Kidney capillary endothelial cell (primary cell): ENCODE results near the gene CACNA2D3.
"Not testable (repeated sequence)": the region's sequence is repeated elsewhere in the genome, so short reads cannot be mapped to it uniquely, and the experiment has no call there.

Experiments
- DNase-seq: peaks from one replicate; pipeline ENCODE4 v3.0.0-alpha.2; 2018; ENCODE audit warnings: low spot score

Gene CACNA2D3

DNA sequence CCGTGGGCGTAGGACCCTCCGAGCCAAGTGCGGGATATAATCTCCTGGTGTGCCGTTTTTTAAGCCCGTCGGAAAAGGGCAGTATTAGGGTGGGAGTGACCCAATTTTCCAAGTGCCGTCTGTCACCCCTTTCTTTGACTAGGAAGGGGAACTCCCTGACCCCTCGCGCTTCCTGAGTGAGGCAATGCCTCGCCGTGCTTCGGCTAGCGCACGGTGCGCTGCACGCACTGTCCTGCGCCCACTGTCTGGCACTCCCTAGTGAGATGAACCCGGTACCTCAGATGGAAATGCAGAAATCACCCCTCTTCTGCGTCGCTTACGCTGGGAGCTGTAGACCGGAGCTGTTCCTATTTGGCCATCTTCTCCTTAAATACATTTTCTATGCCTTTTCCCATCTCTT, 342.2 kb downstream of the CACNA2D3 start:
- not testable (repeated sequence) for DNase-seq

DNA sequence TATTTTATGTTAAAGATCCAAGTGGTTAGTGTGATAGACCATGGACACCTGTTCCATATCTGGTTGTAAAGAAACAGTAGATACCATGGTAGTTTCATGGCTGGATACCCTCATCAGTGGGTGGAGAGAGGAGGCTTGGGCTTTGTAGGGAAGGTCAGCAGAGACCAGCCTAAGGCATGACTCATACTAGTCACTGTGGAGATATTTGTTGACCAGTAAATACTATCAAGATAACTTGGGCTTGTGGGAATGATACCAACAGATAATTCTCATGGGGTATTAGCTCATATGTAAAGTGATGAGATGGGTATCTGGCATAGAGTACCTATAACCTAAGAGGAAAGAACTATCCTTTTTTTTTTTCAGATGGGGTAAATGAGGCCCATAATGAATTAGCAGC, 354.5 kb downstream of the CACNA2D3 start:
- DNase-seq = no peak

DNA sequence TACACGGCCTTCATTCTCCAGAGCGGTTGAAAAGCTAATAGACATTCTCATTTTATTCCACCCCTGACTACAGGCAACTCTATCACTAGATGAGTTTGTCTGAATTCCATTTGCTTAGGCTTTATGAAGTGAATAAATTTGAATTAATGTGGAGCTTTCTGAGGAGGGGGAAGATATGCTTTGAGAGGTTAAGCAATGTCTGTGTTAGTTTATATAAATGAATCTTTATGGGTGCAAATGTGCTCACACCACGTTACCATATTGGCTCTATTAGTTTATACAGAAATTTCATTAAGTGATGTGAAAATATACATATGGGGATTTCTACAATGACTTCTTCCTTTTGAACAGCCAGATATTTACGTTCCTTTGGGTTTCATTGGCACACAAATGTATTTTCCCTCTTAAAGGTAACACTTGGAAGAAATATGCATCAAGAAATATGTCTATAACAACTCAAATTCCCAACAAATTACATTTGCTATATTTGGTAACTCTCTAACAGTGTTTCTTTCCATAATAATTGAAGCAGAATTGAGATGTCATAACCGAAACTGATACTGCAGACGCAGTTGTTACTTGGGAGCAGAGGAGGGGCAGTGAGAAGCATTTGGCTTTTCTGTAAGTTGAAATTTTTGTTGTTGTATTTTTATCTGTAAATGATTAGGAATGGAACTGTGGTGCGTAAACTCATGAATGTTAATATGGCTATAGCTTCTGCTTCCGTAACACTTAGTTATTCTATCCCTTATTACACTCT, 359.4 kb downstream of the CACNA2D3 start:
- DNase-seq = no peak

DNA sequence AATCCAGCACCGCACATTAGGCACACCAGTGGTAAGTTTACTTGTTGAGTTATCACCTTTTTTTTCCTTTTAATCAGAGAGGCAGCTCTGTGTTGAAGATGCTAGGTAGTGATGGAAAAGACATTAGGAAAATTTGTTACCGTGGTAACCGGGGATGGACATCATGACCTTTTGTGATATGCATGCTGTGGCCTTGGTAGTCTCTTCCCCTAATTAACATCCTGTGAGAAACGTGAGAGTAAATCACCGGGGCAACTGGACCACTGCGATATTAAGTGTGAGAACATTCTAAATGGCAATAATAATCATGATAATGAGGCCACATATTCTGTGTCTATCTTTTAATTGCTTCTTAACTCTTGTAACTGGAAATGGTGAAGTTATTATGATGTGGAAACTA, 362.0 kb downstream of the CACNA2D3 start:
- no peak for DNase-seq

DNA sequence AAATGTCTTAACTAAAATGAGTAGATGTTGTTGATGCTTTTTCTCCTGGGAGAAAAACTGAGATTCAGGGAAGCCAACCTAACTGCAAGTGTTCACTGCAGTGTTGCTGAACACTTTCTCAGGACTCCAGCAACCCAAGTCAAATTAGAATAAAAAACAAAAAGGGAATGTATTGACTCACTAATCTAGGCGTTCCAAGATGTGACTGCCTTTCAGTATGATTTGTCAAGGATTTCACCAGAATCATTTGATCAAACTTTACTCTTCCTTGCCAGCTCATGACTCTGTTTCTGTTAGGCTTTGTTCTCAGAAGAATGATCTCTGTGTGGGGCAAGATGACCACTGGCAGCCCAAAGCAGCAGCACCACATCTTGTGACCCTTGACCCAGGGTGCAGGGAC, 364.0 kb downstream of the CACNA2D3 start:
- DNase-seq = no peak

DNA sequence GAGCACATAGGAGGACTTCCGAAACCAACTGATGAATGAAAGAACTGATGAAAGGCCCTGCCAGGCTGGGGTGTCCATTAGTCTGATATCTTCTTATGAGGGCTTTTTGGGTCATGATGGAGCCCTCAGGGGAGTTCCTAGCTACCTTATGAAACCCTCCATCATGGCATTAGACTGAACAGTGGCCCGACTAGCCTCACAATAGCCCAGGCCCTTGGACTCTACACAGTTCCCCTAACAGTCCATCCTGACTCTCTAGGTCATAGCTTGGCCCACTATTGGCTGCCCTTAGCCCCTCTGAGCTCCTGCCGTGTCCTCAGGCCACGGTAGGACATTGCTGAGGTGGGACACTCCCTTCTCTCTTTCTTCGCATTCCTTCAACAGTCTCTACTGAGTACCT, 365.9 kb downstream of the CACNA2D3 start:
- DNase-seq = no peak

DNA sequence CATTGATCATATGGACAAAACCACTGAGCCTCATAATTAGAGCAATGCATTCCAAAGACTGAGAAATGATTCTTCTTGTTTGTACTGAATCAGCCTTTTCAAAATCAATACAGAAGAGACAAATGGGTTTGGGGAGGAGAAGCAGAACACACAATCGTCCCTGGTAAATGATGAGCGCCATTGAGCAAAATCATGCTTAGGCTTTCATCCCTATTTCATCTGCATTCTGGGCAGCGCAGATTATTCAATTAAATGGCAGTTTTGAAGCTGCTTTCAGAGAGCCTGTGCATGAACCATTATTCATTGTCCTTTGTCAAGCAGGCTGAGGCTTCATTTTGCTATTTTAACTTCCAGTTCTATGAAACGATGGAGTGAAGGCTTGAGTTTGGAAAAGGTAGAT, 371.9 kb downstream of the CACNA2D3 start:
- DNase-seq = no peak

DNA sequence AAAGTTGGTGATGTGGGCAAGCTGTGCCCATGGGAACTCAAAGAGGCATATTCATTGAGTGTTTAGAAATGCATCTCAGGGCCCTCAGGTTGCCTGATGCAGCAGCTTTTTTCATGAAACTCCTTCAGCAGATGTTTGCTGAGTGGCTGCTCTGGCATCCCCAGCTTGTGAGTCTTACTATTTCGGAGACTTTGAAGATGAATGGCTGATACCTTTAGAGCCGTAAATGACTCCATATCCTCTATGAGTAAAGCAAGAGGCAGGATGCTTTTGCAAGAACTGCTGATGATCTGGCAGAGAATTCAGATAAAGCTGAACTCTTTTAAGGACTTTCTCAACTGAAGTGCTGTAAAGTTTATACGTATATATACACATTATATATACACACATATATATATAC, 384.3 kb downstream of the CACNA2D3 start:
- no peak for DNase-seq

DNA sequence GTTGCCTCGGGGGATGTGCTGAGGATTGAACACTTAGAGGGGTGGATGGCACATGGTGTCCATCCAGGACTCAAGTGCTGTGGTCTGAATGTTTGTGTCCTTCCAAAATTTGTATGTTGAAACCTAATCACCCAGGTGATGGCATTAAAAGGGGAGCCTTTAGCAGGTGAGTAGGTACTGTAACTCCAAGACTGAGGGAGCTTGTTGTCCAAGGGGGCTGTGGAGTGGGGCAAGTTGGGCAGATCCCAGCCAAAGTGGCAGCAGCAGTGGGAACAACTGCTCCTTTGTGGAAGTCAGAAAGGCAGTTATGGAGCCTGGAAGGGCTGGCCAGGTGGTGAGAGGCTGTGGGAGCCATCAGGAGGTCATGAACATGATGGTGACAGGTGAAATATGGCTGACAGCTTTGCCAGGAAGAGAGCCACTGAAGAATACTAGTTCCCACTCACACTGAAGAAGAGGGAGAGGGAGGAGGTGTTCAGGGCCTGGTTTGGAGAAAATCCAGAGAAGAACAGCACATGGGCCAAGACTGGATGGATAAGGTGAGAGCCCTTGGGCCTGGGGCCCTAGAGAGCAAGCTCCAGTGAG, 385.6 kb downstream of the CACNA2D3 start:
- DNase-seq = no peak

DNA sequence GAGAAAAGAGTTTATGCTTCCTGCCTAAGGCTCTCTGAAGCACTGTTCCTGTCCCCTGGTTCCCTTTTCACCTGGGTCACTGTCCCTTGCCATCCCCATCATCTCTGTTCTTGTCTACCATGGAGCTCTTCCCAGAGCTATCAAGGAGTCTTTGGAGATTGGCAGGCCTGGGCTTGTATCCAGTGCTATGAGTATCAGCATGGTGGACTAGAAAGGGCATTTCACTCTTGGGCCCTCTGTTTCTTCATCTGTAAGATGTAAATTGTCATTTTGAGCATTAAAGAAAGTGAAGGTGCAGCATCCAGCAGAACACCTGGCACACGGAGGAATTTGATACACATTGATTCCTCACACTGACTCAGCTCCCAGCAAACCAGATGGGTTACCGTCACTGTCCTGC, 388.2 kb downstream of the CACNA2D3 start:
- DNase-seq = no peak

DNA sequence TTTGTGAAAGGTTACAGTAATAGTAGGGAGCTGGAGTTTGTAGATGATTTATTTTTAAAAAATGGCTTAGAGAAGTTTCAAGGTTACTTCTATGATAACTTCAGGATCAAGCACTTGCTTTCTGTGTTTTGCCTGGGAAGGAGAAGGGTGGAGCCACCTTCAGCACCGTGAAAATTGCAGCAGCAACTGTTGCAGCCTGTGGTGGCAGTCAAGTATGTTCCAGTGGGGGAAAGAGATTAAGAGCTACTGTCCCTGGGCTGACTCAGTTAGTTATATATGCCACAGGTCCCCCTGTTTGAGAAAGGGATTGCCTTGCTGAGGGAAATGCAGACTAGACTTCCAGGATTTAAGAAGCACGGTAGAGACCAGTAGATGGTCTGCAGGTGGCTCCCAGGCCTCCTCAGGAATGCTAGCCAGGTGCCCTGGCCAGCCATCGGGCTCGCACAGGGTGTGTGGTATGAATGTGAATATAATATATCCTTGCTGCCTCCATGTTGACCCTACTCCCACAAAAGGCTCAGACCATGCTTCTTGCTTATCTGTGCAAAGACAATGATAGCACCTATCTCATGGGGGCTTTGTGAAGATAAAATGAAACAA, 389.5 kb downstream of the CACNA2D3 start:
- DNase-seq = no peak

DNA sequence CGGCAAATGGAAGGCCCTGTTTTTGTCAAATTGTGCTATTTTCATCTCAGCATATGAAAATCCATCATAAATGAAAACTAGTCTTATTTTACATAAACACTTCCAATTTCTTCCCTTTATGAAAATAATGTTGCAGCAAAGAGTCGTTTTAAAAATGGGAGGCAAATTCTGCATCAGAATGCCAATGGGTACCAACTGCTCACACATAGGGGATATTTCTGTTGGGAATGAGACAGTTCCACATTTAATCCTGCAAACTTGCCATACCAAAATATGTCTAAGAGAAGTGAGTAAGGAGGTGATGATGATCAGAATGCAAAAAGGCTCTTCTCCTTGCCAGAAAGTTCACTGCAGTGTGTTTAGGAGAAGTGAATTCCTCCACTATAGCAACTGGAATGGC, 391.7 kb downstream of the CACNA2D3 start:
- DNase-seq = no peak

DNA sequence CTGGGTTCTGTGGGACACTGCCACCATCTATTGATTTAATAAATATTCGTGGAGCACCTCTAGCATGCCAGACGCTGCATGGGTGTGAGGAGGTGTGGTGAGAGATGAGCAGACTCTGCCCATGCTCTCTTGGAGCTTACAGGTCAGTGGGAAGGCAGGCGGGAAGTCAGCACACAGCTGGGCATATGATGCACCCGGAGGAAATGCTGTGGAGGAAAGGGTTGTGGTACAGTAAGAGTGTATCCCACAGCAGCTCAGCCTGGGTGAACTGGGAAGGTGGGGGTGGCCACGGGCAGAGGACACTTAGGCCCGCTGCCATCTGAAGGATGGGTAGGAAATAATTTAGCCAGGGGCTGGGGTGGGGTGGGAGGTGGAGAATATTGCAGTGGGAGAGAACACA, 392.1 kb downstream of the CACNA2D3 start:
- DNase-seq = no peak

DNA sequence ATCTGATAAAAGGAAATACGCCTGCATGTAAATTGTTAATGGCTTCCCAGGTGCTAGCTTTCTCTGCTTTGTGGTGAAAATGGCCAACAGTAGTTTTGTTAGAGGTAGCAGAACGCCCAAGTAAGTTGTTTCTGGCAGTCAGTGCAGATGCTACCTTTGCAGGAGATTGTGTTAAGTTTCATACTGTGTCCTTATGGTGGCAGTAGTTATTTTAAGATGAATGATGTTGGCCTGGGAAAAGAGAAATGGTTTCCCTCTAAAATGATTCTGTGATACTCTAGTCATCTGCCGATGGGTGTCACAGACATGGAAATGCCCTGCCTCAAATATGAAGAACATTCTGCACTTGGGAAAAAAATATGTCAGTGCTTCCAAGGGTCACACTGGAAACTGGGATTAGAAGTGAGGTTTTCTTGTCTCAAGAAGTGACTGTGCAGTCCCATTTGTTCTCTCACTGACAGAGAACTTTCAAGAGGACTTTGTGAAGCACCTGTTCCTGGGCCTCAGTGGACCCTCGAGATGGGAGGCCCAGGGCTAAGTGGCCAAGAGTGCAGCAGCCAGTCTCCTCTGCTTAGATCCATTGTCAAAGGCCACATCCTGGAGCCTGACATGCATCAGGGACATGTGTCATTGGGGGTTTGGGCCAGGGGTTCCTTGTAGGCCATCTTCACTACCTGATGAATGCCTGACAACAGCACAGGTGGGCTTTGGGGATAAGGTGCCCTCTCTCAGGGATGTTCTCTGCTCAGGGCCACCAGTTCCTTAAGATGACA, 393.3 kb downstream of the CACNA2D3 start:
- DNase-seq = no peak

DNA sequence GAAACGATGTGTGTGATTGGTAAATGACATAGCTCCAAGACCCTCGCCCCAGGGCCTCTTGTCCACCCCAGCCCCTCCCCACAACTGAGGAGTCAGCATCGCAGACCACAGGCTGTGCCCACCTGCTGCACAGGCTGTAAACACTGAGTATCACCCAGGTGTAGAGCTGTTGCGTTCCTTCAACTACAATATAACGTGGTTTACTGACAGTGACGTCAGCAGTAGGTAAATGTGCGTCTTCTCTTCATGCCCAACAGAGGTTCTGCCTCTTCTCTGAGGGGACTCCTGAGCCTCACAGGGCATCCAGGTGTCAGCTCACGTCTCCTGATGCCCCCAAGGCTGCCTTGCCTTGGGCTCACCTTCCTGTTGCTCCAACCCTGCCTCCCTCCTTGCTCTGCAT, 395.1 kb downstream of the CACNA2D3 start:
- no peak for DNase-seq

DNA sequence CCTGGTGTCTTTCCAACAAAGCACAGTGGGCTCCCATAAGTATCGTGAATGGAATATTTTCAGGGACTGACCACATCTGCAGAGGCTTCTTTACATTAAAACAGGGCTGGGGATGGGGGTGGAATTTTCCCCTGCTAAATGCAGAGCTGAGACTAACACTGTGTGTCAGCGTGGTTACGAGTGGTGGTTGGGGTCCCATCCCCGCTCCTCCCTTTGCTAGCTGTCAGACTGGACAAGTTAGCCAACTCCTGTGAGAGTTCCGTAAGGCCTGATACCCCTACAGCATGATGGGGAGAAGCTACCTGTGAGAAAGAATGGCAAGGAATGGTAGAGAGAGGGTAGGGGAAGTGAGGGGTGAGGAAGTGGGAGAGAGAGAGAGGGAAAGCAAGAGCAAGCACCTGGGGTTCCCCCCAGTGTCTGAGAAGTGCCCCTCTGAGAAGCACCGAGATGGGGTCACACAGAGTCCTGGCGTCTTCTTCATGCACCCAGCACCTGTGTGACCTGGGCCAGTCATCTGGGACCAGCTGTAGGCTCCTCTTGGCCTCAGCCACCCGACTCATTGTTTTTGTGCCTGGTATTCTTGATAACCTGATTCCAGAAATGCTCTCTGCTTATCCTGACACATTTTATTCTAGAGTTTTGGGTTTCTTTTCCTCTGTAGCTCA, 395.8 kb downstream of the CACNA2D3 start:
- DNase-seq = no peak

DNA sequence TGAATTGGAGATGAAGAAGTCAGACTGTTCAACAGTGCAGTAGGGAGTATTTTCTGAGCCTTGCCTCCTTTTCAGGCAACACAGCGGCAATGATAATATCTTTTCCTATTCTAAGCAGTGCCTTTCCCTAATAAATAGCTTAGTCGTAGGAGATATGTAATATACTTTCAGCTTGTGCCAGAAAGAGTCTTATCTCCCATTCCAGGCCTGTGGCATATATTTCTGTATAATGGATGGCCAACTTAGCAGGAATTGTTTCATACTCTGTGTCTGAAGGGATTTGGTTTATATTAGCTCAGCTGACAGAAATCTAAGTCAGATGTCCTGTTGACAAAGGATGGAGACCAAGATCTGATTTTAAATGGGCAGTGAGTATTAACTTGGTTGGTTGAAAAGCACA, 397.1 kb downstream of the CACNA2D3 start:
- DNase-seq = no peak

DNA sequence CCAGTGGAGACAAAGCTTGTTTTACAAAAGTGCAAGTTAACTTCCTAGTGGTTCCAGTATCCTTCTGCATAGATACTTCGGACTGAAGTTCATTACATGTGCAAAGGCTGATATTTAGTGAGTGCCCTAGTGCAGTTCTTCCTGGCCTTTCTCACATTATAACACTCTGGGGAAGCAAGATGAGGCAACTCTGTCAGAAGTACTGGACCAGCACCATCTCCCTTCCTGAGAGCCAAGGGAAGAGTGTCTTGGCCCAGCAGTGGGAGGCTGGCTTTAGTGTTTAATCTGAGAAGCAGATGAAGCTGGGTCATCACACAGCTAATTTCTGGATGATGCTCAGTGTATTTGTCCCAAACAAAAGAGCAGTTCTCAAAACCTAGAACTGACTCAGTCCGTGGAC, 397.7 kb downstream of the CACNA2D3 start:
- no peak for DNase-seq

DNA sequence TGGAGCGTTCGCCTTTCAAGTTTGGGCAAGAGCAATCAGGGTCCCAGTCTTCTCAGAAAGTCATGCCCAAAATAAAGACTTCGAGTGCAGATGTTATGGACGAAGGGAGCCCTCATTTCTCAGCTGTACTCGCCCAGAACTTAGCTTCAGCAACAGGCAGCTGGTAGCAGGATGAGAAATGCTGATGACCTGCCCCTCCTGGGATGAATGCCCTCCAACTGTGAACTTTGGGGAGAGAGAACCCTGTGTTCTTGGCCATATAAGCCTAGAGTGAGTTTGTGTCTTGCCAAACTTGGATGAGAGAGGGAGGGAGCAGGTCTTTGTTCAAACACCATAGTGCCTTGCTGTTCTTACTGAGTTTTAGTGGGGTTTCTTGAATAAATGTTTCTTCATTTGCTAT, 405.2 kb downstream of the CACNA2D3 start:
- DNase-seq = no peak

DNA sequence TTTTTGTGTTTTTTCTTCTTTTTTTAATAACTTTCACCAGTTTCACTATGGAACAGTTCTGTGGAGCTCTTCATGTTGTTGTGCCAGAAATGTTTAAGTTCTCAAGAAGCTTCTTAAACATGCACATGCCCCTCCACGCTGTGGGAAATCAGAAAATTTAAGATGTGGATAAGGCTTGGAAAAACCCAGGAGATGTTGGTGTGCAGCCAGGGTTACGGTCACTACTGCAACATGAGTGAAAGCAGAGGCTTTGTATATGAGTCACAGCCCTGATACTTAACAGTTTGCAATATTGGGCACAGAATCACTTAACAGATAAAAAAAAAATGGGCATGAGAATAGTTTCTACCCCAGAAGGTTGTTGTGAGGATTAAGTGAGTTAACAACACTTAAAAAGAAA, 405.6 kb downstream of the CACNA2D3 start:
- no peak for DNase-seq

DNA sequence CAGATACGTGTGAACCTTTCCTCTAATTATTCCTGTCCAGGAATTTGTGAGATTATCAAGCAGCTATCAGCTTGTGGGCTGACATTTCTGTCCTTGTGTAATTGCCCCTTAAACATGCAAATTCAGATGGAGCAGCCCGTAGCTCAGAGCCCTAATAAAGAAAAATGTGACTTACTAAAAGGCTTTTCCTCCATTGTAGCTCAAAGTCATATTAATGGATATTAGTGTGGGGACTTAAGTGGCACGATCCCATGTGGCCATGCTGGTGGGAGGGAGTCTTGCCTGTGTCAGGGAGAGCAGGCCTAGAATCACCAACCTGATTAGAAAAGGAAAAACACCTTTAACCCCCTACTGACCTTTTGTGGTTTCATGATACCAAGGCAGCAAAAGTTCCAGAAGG, 406.3 kb downstream of the CACNA2D3 start:
- no peak for DNase-seq

DNA sequence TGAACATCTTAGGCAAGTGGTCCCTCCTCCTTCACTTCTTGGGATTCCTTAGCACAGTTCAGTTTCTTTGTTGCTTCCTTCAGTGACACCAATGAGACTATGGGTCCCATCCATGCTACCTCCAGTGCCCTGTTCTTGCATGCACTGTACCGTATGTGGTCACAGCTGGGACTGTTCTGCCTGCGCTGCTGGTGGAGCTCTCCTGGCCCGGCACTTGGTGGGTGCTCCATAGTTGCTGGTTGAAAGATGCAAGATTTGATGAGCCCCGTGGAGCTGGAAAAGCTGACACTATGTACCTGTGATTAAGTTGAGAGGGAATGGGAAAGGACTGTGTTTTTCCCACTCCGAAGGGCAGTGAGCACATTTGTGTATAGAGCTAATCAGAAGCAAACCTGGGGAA, 407.7 kb downstream of the CACNA2D3 start:
- no peak for DNase-seq
